Stimulated activated memory B cell treated with anti-CD40 and anti-IgM and Interleukin-4, amounts not matched to agents 10 μg/mL and 1 μg/mL and 100 μg/mL, for 72 hours (primary cell): Measurements from ENCODE around the gene GLI3.

Experiments
- ATAC-seq: fragments of 150-1000 bp; cut with Tn5 transposase; 2 replicates; pipeline ENCODE4 v1.10.0; 2021
- H3K27ac Mint-ChIP-seq: one replicate; pipeline ENCODE4 v1.8.0; 2022; ENCODE audit warnings: mild to moderate bottlenecking, mixed read lengths
- H3K27me3 Mint-ChIP-seq: one replicate; pipeline ENCODE4 v1.8.0; 2022; ENCODE audit warnings: mixed read lengths
- H3K36me3 Mint-ChIP-seq: one replicate; pipeline ENCODE4 v1.8.0; 2022; ENCODE audit warnings: mixed read lengths
- H3K4me1 Mint-ChIP-seq: one replicate; pipeline ENCODE4 v1.8.0; 2022; ENCODE audit warnings: mixed read lengths
- H3K4me3 Mint-ChIP-seq: one replicate; pipeline ENCODE4 v1.8.0; 2022; ENCODE audit warnings: mild to moderate bottlenecking, moderate library complexity, mixed read lengths
- H3K9me3 Mint-ChIP-seq: one replicate; pipeline ENCODE4 v1.8.0; 2022; ENCODE audit warnings: mixed read lengths

GLI3 gene

GRCh38 chr7:42135728-42136127, 101.3 kb downstream of the GLI3 start:
- Mint-ChIP-seq H3K27me3 (peaks cover 24% of the 10 kb centered on the region), H3K36me3 (no peaks in the 10 kb centered on the region), H3K4me3 (no peak overlapping the region), H3K9me3 (no peaks in the 10 kb centered on the region), H3K4me1 (no peaks in the 10 kb centered on the region), H3K27ac (no peak overlapping the region)
- ATAC-seq: no peak

- ATAC-seq: no peak
- peaks cover 23% of the 10 kb centered on the region for H3K27me3 Mint-ChIP-seq
- no peak overlapping the region for H3K27ac Mint-ChIP-seq
- no peak overlapping the region for H3K4me3 Mint-ChIP-seq
- no peaks in the 10 kb centered on the region for H3K4me1 Mint-ChIP-seq
- peaks cover 6% of the 10 kb centered on the region for H3K9me3 Mint-ChIP-seq
- no peaks in the 10 kb centered on the region for H3K36me3 Mint-ChIP-seq
Observed at GRCh38 chr7:42134276-42134876, 102.6 kb downstream of the GLI3 start.

GRCh38 chr7:42133321-42133720, 103.7 kb downstream of the GLI3 start:
- no peak for ATAC-seq
- Mint-ChIP-seq H3K9me3 (peaks cover 6% of the 10 kb centered on the region), H3K27ac (no peak overlapping the region), H3K4me3 (no peak overlapping the region), H3K27me3 (peaks cover 23% of the 10 kb centered on the region), H3K36me3 (no peaks in the 10 kb centered on the region), H3K4me1 (no peaks in the 10 kb centered on the region)

- H3K27me3 Mint-ChIP-seq: peaks cover 12% of the 10 kb centered on the region
- H3K9me3 Mint-ChIP-seq: peaks cover 6% of the 10 kb centered on the region
- H3K4me1 Mint-ChIP-seq: no peaks in the 10 kb centered on the region
- H3K36me3 Mint-ChIP-seq: no peaks in the 10 kb centered on the region
- no peak overlapping the region for H3K27ac Mint-ChIP-seq
- H3K4me3 Mint-ChIP-seq: no peak overlapping the region
- no peak for ATAC-seq
Observed at GRCh38 chr7:42128703-42129102, 108.3 kb downstream of the GLI3 start.

- Mint-ChIP-seq H3K27ac (no peak overlapping the region), H3K27me3 (peaks cover 12% of the 10 kb centered on the region), H3K9me3 (peaks cover 6% of the 10 kb centered on the region), H3K4me3 (no peak overlapping the region), H3K36me3 (no peaks in the 10 kb centered on the region), H3K4me1 (no peaks in the 10 kb centered on the region)
- ATAC-seq: no peak
Observed at GRCh38 chr7:42127232-42127622, 109.8 kb downstream of the GLI3 start.

DNA sequence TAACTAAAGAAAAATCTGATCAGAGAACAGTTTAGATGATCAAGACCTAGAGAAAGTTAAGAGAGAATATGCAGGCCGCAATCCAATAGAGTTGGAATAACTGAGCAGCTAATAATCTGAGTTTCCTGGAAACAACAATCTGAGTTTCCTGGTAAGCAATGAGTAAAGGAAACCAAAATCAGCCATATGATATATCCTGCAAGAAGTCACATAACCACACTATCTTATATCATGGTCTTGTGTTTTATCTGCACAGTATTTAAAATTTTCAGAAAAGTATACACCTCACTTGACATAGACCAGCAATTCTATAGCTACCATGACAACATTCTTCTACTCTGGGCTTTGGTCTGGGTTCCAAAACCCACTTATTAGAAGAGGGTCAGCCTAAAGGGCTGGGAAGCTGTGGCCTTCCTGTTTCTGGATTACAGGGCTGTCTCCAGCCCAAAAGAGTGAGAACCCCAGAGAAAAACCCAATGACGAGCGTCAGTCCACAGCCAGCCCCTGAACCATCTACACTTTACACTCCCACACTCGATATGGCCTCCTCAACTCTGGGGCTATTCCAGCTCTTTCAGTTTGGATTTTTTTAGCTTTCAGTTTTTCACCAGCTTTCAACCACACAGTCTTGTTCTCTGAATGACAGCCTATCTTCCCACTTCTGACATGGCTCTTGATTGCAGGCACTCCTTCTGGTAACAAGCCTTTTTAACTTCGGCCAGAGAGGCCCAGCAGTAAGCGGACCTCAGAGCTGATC, 110.4 kb downstream of the GLI3 start:
- no peak for ATAC-seq
- no peak overlapping the region for H3K27ac Mint-ChIP-seq
- no peak overlapping the region for H3K4me3 Mint-ChIP-seq
- peaks cover 6% of the 10 kb centered on the region for H3K9me3 Mint-ChIP-seq
- no peaks in the 10 kb centered on the region for H3K36me3 Mint-ChIP-seq
- no peaks in the 10 kb centered on the region for H3K4me1 Mint-ChIP-seq
- H3K27me3 Mint-ChIP-seq: peaks cover 12% of the 10 kb centered on the region

GRCh38 chr7:42125321-42125720, 111.7 kb downstream of the GLI3 start:
- H3K4me1 Mint-ChIP-seq: no peaks in the 10 kb centered on the region
- H3K9me3 Mint-ChIP-seq: peaks cover 3% of the 10 kb centered on the region
- no peaks in the 10 kb centered on the region for H3K36me3 Mint-ChIP-seq
- no peak for ATAC-seq
- H3K27ac Mint-ChIP-seq: no peak overlapping the region
- no peak overlapping the region for H3K4me3 Mint-ChIP-seq
- peaks cover 6% of the 10 kb centered on the region for H3K27me3 Mint-ChIP-seq

DNA sequence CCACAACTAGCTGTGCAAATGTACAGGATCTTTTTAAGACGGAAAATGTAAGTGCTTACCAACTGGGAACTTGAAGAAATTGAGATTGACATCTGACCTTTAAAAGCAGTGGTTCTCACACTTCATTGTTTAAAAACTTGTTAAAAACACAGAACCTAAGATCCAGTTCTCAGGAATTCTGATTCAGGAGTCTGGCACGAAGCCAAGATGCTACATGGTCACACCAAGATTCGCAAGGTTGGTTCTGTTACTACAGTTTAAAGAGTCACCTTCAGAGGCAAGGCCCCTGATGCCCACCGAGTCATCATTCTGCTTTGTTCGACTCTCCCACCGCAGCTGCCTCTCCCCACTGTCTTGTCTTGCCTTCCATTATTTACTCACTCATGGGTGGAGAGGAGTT, 113.3 kb downstream of the GLI3 start:
- Mint-ChIP-seq H3K9me3 (no peaks in the 10 kb centered on the region), H3K36me3 (no peaks in the 10 kb centered on the region), H3K4me3 (no peak overlapping the region), H3K27me3 (no peaks in the 10 kb centered on the region), H3K4me1 (no peaks in the 10 kb centered on the region), H3K27ac (no peak overlapping the region)
- ATAC-seq: no peak

DNA sequence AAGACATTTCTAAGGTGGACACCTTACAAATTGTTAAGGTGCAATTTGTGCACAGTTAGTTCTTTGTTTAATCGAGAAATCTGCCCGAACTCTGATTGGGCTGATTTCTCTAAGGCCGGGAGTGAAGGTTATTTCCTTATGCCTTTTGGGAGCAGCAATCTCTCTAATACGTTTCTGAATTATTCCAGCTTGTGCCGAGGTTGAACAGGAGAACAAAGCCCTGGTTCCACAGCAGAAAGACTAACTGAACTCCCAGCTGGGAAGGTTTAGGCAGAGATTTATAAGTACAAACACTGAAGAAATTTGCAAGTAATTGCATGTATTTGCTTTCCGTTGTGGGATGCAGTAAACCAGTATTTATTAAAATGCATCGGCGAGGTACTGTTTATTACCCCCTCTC, 116.8 kb downstream of the GLI3 start:
- H3K4me3 Mint-ChIP-seq: no peak overlapping the region
- no peaks in the 10 kb centered on the region for H3K36me3 Mint-ChIP-seq
- H3K9me3 Mint-ChIP-seq: no peaks in the 10 kb centered on the region
- no peaks in the 10 kb centered on the region for H3K4me1 Mint-ChIP-seq
- no peak overlapping the region for H3K27ac Mint-ChIP-seq
- no peak for ATAC-seq
- H3K27me3 Mint-ChIP-seq: no peaks in the 10 kb centered on the region

- H3K4me3 Mint-ChIP-seq: no peak overlapping the region
- H3K27ac Mint-ChIP-seq: no peak overlapping the region
- peaks cover 10% of the 10 kb centered on the region for H3K27me3 Mint-ChIP-seq
- no peaks in the 10 kb centered on the region for H3K36me3 Mint-ChIP-seq
- H3K4me1 Mint-ChIP-seq: no peaks in the 10 kb centered on the region
- no peak for ATAC-seq
- H3K9me3 Mint-ChIP-seq: no peaks in the 10 kb centered on the region
Observed at GRCh38 chr7:42117201-42117600, 119.8 kb downstream of the GLI3 start.

- no peak for ATAC-seq
- H3K9me3 Mint-ChIP-seq: no peaks in the 10 kb centered on the region
- no peaks in the 10 kb centered on the region for H3K4me1 Mint-ChIP-seq
- H3K27me3 Mint-ChIP-seq: peaks cover 10% of the 10 kb centered on the region
- no peak overlapping the region for H3K4me3 Mint-ChIP-seq
- no peaks in the 10 kb centered on the region for H3K36me3 Mint-ChIP-seq
- no peak overlapping the region for H3K27ac Mint-ChIP-seq
Observed at GRCh38 chr7:42115795-42116194, 121.2 kb downstream of the GLI3 start.

DNA sequence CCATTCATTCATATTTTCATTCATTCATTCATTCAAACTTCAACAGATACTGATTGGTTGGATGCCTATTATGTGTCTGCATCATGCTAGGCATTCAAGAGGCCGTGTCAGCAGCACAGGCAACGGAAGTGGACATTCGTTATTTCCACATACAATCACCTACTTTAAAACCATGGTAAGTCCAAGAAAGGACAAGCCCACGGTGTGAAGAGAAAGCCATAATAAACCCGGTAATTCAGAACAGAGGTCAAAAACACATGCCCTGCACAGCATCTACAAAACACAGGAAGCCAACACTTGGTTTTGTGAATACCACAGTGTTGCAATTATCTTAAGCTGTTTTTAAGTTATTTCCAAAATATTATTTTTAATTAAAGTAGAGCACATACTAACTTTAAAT, 126.7 kb downstream of the GLI3 start:
- Mint-ChIP-seq H3K27me3 (peaks cover 10% of the 10 kb centered on the region), H3K4me3 (no peak overlapping the region)
- no peak for ATAC-seq

DNA sequence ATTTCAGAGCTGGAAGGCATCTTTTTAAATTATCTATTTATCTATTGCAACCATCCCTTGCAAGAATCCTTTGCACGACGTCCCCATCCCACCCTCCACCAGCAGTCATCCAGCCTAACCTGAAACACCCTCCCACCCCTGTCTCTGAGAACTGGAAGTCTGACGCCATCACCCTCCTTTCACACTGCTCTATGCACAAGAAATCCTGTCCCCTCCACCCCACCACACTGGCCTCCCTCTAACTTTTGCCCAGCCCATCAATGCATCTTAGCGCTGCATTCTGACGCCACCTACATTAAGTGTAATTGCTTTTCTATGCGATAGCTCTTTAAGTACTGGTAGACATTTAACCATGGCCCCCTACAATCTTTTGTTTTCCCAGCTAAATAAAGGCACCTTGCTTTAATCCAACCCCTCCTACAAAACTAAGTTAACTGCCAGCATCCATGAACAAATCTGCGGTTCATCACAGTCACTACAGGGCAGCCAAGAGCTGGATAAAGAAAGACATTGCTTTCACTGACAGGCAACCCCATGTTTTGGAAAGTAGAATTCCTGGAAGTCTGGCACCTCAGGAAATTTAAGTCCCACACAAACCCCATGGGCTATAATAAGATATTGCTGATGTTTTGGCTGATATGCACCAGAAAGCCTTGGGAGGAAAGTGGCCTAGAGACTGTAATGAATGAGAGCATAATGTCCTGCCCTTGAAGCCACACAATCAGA, 128.0 kb downstream of the GLI3 start:
- Mint-ChIP-seq H3K9me3 (no peaks in the 10 kb centered on the region), H3K4me1 (no peaks in the 10 kb centered on the region), H3K36me3 (no peaks in the 10 kb centered on the region), H3K27ac (no peak overlapping the region), H3K27me3 (peaks cover under 1% of the 10 kb centered on the region), H3K4me3 (no peak overlapping the region)
- ATAC-seq: no peak

More for the DNA sequence above, 126.7 kb downstream of the GLI3 start:
- Mint-ChIP-seq H3K4me1 (no peaks in the 10 kb centered on the region), H3K27ac (no peak overlapping the region), H3K9me3 (no peaks in the 10 kb centered on the region), H3K36me3 (no peaks in the 10 kb centered on the region)

GRCh38 chr7:42107484-42108240, 129.3 kb downstream of the GLI3 start:
- ATAC-seq: no peak
- H3K36me3 Mint-ChIP-seq: no peaks in the 10 kb centered on the region
- no peaks in the 10 kb centered on the region for H3K27me3 Mint-ChIP-seq
- H3K9me3 Mint-ChIP-seq: no peaks in the 10 kb centered on the region
- H3K4me3 Mint-ChIP-seq: no peak overlapping the region
- H3K4me1 Mint-ChIP-seq: no peaks in the 10 kb centered on the region
- H3K27ac Mint-ChIP-seq: no peak overlapping the region

- Mint-ChIP-seq H3K27ac (no peak overlapping the region), H3K9me3 (no peaks in the 10 kb centered on the region), H3K27me3 (no peaks in the 10 kb centered on the region), H3K4me1 (no peaks in the 10 kb centered on the region), H3K4me3 (no peak overlapping the region), H3K36me3 (no peaks in the 10 kb centered on the region)
- ATAC-seq: no peak
Observed at GRCh38 chr7:42106562-42106961, 130.4 kb downstream of the GLI3 start.
